LNCaP clone FGC (cell line): Measurements from ENCODE around the gene DOCK8.

Experiments
- DNase-seq: peaks from one replicate; pipeline ENCODE4 v3.0.0-alpha.2; 2011; ENCODE audit warnings: low read depth
- H3K4me3 ChIP-seq: 2 replicates; pipeline ENCODE4 v1.5.1; 2011; ENCODE audit warnings: mild to moderate bottlenecking, low read depth, low read length, control low read depth
- CTCF ChIP-seq: IDR thresholded peaks from 2 replicates; pipeline ENCODE4 v1.5.1; 2012; ENCODE audit warnings: mild to moderate bottlenecking; ENCODE audit not compliant: control insufficient read depth, insufficient read depth; ENCODE audit errors: extremely low read depth

DOCK8 gene

DNA sequence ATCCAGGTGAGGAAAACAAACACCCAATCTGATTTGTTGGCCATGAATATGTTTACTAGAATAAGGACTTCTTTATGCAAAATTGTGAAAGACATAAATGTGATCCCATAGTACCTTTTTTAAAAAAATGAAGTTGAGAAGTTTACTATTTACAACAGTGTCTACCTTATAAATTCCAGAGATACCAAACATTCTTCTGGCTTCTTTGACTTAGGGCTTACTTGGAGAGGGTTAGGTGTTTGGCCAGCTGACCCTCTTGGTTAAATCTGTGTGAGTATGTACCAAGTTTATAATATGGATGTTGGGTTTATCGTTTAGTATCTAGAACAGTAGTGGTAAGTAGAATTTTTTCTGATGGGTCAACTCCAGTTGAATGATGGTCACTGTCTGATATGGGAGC is 212.3 kb downstream of the DOCK8 start:
- no peak overlapping the region for H3K4me3 ChIP-seq
- no peak for DNase-seq
- TF ChIP-seq CTCF = no peak

DNA sequence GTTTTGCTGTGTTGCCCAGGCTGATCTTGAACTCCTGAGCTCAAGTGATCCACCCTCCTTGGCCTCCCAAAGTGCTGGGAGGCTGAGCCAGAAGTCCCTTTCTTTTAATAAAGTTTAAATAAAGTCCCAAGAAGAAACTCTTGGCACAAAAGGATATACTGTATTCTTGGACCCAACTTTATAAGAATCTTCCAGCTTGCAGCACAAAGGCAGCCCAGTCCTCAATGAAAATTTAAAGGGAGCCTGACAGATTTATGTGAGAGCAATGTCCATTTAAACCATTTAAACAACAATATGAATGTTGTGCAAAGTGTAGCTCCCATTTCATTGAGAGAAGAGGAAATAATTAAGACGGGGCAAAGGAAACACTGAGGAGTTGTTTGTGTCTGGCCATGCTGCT is 217.0 kb downstream of the DOCK8 start:
- DNase-seq = no peak
- no peak overlapping the region for H3K4me3 ChIP-seq
- no peak for TF ChIP-seq CTCF

DNA sequence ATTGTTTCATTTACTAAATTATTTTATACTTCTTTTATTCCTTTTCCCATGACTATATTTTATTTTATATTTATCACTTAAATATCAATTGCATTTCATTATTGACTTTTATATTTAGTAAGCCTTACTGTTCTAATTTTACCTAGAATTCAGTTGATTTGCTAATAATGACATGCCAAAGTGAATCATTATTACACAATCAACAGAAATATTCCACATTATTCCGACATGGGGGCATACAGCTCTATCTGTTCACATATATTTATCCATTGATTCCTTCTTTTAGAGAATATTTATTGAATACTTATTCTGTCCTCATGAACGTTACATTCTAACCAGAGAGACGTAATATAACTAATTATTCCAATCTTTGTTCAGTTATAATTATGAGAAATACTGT is 221.8 kb downstream of the DOCK8 start:
- TF ChIP-seq CTCF = no peak
- no peak overlapping the region for H3K4me3 ChIP-seq
- no peak for DNase-seq

GRCh38 chr9:437066-437465 is 222.4 kb downstream of the DOCK8 start:
- no peak for DNase-seq

DNA sequence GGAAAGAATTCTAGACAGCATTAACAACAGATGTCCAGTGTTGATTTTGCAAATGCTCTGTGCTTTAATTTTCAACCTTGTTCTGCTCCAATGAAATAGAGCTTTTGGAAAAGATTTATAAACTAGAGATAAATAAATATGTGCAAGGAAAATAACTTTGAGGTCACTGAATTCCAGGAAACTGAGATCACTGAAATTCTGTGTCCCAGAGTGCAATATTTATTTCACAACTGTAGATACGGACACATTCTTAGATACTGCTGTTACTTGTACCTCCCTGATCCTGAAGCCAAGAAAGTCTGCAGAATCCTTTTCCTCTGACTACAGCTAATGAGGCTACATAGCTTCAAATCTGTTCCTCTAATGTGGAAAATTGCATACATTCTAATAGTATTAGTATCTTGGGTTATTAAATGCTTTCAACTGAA is 222.9 kb downstream of the DOCK8 start:
- no peak for TF ChIP-seq CTCF
- no peak overlapping the region for H3K4me3 ChIP-seq
- DNase-seq = no peak

More at GRCh38 chr9:437066-437465, 222.4 kb downstream of the DOCK8 start:
- TF ChIP-seq CTCF = no peak
- H3K4me3 ChIP-seq = no peak overlapping the region

GRCh38 chr9:438066-438465 is 223.4 kb downstream of the DOCK8 start:
- DNase-seq = no peak
- no peak overlapping the region for H3K4me3 ChIP-seq
- no peak for TF ChIP-seq CTCF

GRCh38 chr9:438961-439768 is 224.5 kb downstream of the DOCK8 start:
- no peak overlapping the region for H3K4me3 ChIP-seq
- no peak for DNase-seq
- TF ChIP-seq CTCF = no peak
